ENCODE results near the gene MAX.
"Not testable (repeated sequence)": the region's sequence is repeated elsewhere in the genome, so short reads cannot be mapped to it uniquely, and the experiment has no call there.

The MAX gene

DNA sequence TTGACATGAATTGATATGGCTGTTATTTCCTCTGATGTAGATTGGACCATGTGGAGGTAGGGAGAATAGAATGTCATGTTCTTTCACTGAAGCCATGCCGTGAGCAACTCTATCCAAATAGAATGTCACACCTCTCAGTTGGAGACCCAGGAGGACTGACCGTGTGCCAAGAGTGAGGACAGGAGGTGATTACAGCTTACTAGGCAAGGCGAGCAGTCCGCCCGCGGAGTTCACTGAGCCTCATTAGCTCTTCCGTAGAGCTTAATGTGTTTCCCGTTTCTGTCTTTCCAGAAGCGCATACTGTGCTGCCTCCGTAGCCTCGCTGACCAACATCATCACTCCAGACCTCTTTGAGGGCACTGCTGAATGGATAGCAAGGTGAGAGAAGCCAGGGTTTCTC lies 70.0 kb downstream of the MAX start:
- DNase-seq, result no peak

DNA sequence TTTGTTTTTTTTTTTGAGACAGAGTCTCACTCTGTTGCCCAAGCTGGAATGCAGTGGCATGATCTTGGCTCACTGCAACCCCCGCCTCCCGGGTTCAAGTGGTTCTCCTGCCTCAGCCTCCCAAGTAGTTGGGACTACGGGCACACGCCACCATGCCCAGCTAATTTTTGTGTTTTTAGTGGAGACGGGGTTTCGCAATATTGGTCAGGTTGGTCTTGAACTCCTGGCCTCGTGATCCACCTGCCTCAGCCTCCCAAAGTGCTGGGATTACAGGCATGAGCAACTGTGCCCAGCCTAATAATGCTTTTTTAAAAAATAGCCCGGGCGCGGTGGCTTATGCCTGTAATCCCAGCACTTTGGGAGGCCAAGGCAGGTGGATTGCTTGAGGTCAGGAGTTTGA lies 71.0 kb downstream of the MAX start:
- not testable (repeated sequence) for DNase-seq

DNA sequence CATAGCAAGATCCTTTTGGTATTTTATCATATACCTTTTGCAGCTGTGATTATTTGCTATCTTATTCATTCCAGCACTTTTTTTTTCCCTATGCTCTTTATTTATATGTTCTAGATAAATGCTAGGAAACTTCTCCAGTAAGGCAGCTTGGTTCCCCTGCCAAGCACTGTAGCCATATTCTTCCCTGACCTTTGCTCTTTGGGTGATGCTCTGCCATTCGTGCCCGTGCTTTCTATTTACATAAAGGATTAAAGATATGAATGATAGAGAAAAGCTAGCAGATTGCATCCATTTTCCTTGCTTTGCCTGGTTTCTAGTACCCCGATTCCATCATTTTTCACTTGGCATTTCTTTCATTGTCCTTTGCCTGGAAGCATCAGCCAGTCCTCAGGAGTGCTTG lies 73.4 kb downstream of the MAX start:
- no peak for DNase-seq

DNA sequence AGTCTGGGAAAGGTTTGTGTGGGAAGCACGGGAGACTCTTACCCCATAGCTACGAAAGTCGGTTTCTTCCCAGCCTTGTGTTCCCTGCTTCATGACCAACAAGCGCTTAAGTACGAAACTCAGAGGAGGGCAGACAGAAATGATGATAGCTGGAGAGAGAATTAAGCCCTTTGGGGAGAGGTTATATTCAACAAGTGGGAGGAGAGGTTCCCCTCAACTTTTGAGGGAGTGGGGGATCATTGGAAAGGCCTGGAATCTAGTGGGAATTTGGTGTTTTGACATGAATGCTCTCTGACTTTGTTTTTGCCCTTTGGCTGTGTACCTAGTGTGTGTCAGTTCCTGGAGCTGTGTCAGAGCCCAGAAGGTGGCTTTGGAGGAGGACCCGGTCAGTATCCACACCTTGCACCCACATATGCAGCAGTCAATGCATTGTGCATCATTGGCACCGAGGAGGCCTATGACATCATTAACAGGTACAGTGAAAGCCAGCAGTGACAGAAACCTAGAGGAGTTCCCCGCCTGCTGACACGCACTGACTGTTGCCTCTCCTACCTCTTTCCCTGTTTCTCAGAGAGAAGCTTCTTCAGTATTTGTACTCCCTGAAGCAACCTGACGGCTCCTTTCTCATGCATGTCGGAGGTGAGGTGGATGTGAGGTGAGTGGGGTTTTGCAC lies 75.1 kb downstream of the MAX start:
- DNase-seq, result no peak

DNA sequence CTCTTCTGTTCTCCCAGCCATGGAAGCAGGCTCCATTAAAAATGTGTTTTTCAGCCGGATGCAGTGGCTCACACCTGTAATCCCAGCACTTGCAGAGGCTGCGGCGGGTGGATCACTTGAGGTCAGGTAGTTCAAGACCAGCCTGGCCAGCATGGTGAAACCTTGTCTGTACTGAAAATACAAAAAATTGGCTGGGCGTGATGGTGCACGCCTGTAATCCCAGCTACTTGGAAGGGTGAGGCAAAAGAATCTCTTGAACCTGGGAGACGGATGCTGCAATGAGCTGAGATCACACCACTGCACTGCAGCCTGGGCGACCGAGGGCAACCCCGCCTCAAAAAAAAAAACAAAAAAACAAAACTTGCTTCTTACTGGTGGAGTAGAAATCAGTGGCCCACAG lies 75.8 kb downstream of the MAX start:
- DNase-seq, result no peak

DNA sequence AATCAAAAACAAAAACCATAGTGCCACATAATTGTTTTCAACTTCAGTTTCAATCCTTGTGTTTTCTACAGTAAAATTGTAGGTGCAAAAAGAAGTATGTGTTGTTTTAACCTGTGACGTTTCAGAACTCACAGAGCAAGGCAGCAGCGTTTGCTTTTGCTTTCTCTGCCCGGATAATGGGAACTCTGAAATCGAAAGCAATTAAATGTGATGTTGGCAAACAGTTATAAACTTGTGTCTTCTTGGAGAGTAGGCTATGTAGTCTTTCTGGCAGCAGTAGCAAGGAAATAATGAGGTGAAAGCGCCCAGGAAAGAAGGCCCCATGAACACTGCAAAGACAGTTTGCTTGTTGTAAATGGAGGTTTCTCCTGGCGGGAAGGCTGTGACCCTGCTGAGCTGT lies 76.5 kb downstream of the MAX start:
- DNase-seq, result no peak
